ENCODE results near the gene ANGPT4.

- TF ChIP-seq, protein P1, sequence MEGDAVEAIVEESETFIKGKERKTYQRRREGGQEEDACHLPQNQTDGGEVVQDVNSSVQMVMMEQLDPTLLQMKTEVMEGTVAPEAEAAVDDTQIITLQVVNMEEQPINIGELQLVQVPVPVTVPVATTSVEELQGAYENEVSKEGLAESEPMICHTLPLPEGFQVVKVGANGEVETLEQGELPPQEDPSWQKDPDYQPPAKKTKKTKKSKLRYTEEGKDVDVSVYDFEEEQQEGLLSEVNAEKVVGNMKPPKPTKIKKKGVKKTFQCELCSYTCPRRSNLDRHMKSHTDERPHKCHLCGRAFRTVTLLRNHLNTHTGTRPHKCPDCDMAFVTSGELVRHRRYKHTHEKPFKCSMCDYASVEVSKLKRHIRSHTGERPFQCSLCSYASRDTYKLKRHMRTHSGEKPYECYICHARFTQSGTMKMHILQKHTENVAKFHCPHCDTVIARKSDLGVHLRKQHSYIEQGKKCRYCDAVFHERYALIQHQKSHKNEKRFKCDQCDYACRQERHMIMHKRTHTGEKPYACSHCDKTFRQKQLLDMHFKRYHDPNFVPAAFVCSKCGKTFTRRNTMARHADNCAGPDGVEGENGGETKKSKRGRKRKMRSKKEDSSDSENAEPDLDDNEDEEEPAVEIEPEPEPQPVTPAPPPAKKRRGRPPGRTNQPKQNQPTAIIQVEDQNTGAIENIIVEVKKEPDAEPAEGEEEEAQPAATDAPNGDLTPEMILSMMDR (IDR thresholded peaks at IDR 0.05; ENCODE audit: low read length): no peak
- TF ChIP-seq EZH2 (IDR thresholded peaks at IDR 0.05; ENCODE audit: borderline replicate concordance, low read length): no peak
These were observed 24.4 kb downstream of the ANGPT4 start for GRCh38 chr20:891706-892080.

All from OCI-LY1 (cell line).